ENCODE results near the gene TNS3. TPM values are rescaled to one million over a fixed set of nuclear protein-coding genes. Genes with fewer than 3 reads are reported as not detected.

The TNS3 gene
- total and polyA plus RNA-seq, 2 of the 13 experiments (the other 11 are each of a cell fraction or from before 2014, with no cell fraction given), result 52.9 to 55.7 TPM

DNA sequence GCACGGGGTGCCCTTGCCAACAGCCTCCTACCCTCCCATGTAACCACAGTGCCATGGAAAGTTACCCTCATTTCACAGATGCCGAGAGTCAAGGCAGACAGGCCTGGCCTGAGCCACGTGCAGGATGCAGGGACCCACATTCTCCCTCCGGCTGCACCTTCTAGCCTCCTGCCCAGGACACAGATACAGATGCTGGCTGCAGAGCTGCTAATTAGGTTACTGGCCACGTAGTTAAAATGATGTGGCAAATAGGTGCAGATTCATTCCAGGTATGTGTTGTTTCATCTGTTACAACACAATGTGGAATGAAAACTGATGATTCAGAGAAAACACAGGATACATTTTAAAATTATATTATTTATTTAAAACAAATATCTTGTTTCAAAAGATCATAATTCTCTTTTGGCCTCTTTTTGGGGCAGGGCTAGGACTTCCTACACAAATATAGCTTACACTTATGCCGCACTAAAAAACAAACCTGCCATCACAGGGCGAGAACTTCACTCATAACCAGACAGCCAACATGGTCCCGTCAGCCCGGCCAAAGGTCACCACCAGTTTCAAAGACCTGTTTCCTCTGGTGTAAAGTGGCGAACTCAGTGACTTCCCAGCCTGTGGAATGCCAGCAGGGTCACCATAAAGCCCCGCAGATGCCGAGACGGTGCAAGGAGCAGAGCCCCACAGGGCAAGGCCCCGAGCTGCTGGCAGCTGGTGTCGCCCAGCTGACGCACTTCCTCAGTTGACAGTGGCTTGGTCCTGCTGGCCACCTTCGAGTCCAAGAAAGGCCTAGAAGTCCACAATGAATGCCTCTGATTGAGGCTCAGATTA lies 83.5 kb downstream of the TNS3 start (continued):
- TF ChIP-seq, protein P1, sequence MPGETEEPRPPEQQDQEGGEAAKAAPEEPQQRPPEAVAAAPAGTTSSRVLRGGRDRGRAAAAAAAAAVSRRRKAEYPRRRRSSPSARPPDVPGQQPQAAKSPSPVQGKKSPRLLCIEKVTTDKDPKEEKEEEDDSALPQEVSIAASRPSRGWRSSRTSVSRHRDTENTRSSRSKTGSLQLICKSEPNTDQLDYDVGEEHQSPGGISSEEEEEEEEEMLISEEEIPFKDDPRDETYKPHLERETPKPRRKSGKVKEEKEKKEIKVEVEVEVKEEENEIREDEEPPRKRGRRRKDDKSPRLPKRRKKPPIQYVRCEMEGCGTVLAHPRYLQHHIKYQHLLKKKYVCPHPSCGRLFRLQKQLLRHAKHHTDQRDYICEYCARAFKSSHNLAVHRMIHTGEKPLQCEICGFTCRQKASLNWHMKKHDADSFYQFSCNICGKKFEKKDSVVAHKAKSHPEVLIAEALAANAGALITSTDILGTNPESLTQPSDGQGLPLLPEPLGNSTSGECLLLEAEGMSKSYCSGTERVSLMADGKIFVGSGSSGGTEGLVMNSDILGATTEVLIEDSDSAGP (CRISPR knock-in tag; IDR thresholded peaks at IDR 0.05; ENCODE audit: borderline replicate concordance), result no peak
- peak; percentile 56 for TF ChIP-seq ZMYM4 (CRISPR knock-in tag; IDR thresholded peaks at IDR 0.05)
- no peak for TF ChIP-seq ZNF567 (CRISPR knock-in tag; IDR thresholded peaks at IDR 0.05; ENCODE audit: borderline replicate concordance)
- TF ChIP-seq, protein P2, sequence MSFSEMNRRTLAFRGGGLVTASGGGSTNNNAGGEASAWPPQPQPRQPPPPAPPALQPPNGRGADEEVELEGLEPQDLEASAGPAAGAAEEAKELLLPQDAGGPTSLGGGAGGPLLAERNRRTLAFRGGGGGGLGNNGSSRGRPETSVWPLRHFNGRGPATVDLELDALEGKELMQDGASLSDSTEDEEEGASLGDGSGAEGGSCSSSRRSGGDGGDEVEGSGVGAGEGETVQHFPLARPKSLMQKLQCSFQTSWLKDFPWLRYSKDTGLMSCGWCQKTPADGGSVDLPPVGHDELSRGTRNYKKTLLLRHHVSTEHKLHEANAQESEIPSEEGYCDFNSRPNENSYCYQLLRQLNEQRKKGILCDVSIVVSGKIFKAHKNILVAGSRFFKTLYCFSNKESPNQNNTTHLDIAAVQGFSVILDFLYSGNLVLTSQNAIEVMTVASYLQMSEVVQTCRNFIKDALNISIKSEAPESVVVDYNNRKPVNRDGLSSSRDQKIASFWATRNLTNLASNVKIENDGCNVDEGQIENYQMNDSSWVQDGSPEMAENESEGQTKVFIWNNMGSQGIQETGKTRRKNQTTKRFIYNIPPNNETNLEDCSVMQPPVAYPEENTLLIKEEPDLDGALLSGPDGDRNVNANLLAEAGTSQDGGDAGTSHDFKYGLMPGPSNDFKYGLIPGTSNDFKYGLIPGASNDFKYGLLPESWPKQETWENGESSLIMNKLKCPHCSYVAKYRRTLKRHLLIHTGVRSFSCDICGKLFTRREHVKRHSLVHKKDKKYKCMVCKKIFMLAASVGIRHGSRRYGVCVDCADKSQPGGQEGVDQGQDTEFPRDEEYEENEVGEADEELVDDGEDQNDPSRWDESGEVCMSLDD (CRISPR knock-in tag; IDR thresholded peaks at IDR 0.05; ENCODE audit: borderline replicate concordance), result no peak
- TF ChIP-seq SP140L (CRISPR knock-in tag; IDR thresholded peaks at IDR 0.05; ENCODE audit: borderline replicate concordance), result no peak
- TF ChIP-seq ZNF350 (CRISPR knock-in tag; IDR thresholded peaks at IDR 0.05; ENCODE audit: borderline replicate concordance, low read depth), result no peak
- TF ChIP-seq, protein P3, sequence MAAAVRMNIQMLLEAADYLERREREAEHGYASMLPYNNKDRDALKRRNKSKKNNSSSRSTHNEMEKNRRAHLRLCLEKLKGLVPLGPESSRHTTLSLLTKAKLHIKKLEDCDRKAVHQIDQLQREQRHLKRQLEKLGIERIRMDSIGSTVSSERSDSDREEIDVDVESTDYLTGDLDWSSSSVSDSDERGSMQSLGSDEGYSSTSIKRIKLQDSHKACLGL (CRISPR knock-in tag; IDR thresholded peaks at IDR 0.05), result no peak
- 0 out of 4 replicates have a peak, but pooled peaks of 1 of the 2 experiments have one; percentile 38 for TF ChIP-seq EP300 (IDR thresholded peaks at IDR 0.05; ENCODE audit: low read depth in 2 of 2, low read length in 2 of 2)
- no peak for TF ChIP-seq EP300 (CRISPR knock-in tag; IDR thresholded peaks at IDR 0.05; ENCODE audit: borderline replicate concordance)
- peak; percentile 83; the same call in 1 of the 2 replicates for TF ChIP-seq ZNF292 (CRISPR knock-in tag; IDR thresholded peaks at IDR 0.05; ENCODE audit: borderline replicate concordance, low read depth)
- TF ChIP-seq, protein P4, sequence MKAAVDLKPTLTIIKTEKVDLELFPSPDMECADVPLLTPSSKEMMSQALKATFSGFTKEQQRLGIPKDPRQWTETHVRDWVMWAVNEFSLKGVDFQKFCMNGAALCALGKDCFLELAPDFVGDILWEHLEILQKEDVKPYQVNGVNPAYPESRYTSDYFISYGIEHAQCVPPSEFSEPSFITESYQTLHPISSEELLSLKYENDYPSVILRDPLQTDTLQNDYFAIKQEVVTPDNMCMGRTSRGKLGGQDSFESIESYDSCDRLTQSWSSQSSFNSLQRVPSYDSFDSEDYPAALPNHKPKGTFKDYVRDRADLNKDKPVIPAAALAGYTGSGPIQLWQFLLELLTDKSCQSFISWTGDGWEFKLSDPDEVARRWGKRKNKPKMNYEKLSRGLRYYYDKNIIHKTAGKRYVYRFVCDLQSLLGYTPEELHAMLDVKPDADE (CRISPR knock-in tag; IDR thresholded peaks at IDR 0.05), result no peak
- TF ChIP-seq NFKBIZ (CRISPR knock-in tag; IDR thresholded peaks at IDR 0.05), result 0 out of 2 replicates have a peak, but pooled peaks have one; percentile 33
- TF ChIP-seq ZNF124 (CRISPR knock-in tag; IDR thresholded peaks at IDR 0.05), result no peak
- TF ChIP-seq, protein P5, sequence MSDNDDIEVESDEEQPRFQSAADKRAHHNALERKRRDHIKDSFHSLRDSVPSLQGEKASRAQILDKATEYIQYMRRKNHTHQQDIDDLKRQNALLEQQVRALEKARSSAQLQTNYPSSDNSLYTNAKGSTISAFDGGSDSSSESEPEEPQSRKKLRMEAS (IDR thresholded peaks at IDR 0.05), result peak; percentile 31; the same call in 1 of the 2 replicates
- TF ChIP-seq ZNF468 (CRISPR knock-in tag; IDR thresholded peaks at IDR 0.05), result no peak
- TF ChIP-seq, protein P6, sequence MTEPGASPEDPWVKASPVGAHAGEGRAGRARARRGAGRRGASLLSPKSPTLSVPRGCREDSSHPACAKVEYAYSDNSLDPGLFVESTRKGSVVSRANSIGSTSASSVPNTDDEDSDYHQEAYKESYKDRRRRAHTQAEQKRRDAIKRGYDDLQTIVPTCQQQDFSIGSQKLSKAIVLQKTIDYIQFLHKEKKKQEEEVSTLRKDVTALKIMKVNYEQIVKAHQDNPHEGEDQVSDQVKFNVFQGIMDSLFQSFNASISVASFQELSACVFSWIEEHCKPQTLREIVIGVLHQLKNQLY (CRISPR knock-in tag; IDR thresholded peaks at IDR 0.05), result peak; percentile 53; the same call in 1 of the 2 replicates
- peak; percentile 93 for TF ChIP-seq HNF4G (IDR thresholded peaks at IDR 0.05; ENCODE audit: borderline replicate concordance, low read depth, low read length)
- peak; percentile 79; the same call in 1 of the 2 replicates for TF ChIP-seq HNF4G (CRISPR knock-in tag; IDR thresholded peaks at IDR 0.05; ENCODE audit: borderline replicate concordance, low read depth)

All from HepG2 (cell line).